DMS53 treated with DMSO at 0.1 percent for 48 hours (cell line): ENCODE results near the gene ADH1C.
A peak's percentile ranks its signal among the peaks of the same experiment; 100 is the strongest.

Source experiments
- DNase-seq: peaks from one replicate; lab custom pipeline; 2025; ENCODE audit not compliant: unreplicated experiment; lab: John Stamatoyannopoulos, UW

Gene ADH1C

GRCh38 chr4:99305638-99306400 is 46.7 kb downstream of the ADH1C start:
- no peak for DNase-seq

- no peak for DNase-seq
These were observed 51.0 kb downstream of the ADH1C start for GRCh38 chr4:99301376-99302164.

DNA sequence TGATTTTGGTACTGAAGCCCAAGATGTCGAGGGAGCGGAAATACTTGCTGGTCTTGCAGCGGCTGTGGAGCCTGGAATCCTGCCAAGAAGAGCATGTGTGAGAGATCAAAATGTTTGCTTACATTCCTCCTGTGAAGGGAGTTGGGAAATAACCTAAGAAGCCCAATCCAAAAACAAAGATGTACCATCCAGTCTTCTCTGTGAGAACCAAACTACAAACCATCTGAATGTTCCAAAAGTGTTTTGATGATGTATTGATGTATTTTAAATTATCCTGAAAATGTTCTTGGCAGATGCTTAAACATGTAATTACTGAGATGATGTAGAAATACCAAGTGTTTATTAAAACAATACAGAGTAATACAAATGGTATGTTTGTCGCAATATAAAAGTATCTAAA is 51.6 kb downstream of the ADH1C start:
- peak; percentile 12 for DNase-seq

DNA sequence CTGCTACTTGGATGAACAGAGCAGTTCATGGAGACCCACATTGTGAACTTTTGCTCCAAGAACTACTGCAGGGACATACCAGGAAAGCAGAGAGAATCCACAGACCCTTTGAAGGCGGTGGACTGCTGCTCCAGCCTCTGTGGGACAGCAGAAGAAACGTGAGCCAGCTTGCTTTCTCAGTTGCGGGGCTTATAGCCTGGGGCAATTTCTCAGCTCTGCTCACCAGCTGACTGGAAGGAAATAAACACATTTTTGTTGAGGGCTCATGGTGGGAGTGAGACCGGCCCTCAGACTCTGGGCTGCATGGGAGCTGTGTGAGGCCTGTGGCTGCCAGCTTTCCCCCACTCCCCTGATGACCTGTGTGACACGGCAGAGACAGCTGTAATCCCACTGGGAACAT is 59.2 kb downstream of the ADH1C start:
- DNase-seq: no peak

DNA sequence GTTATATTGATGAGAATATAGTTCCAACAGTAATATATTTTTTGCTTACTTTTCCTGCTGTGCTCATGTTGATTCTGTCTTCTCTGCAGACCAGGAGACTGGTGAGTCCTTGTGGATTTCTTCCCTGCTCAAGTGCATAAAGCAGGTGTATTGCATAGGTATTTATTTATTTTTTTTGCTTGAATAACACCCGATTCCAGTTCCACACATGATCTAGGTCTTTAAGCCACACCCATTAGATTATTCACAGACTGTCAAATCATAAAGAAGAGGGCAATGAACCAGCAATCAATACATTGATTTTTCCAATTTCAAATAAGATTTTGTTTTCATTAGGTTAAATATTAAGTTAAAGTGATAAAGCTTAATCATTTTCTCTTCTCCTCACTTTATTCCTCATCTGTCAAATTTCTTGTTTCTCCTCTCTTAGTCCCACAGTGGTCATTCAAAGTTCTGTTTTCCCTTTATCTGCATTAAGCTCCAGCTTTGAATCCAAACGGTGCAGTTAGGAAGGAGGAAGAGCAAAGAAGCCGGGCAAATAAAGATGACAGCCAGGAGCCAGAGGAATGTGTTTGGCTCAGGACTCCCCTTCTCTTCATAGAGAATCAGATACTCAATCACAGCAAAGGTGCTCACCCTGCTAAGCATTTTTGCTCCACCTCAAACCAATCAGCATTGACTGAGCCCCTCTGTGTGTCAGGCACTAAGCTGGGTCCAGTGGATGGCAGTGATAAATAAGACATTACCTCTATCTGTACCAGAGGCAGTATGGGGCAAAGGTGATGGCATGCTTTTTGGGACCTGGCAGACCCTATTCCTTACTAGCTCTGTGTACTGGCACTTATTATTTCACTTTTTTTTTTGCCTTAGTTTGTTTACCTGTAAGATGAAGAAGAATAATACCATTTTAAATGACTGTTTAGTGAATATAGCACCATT is 61.4 kb downstream of the ADH1C start, which contains the start of gene ADH1A:
Gene ADH1A (minus strand): TSS at position 138 of the 939 bp plus-strand sequence. CDS start 71 bp downstream, at position 67.
- no peak for DNase-seq
